ENCODE data around the gene TCF12. TPM values are rescaled to one million over a fixed set of nuclear protein-coding genes. Genes with fewer than 3 reads are reported as not detected.

The TCF12 gene
- total RNA-seq, 1 donor from 2014 or later = 164 TPM

DNA sequence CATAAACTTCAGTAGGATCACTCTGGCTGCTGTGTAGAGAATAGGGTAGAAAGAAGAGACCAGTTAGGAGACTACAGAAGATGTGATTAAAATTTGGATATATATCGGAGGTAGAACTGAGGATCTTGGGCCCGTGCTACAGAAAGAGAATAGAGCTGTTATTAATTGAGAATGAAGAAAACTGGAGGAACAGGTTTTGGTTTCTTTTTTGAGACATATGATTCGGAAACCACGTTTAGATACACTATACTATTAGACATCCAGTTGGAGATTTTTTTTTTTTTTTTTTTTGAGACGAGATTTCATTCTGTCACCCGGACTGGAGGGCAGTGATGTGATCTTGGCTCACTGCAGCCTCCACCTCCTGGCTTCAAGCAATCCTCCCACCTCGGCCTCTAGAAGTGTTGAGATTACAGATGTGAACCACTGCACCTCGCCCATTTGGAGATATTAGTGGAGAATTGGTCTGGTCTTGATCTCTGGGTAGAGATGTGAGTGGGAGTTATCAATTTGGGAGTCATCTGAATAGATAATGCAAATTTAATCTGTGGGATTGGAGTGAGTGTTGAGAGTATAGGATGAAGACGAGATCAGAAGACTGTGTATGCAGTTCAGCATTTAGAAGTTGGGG, 50.9 kb downstream of the TCF12 start:
- H3K27me3 Mint-ChIP-seq (ENCODE audit: unreplicated experiment) = no peaks in the 10 kb centered on the region

GRCh38 chr15:56971571-56971970, 53.1 kb downstream of the TCF12 start:
- peak overlapping the region; percentile 58 for H3K27ac Mint-ChIP-seq (ENCODE audit: unreplicated experiment)

More for the DNA sequence above, 50.9 kb downstream of the TCF12 start:
- H3K36me3 Mint-ChIP-seq (ENCODE audit: unreplicated experiment) = no peaks in the 10 kb centered on the region
- H3K4me1 Mint-ChIP-seq (ENCODE audit: unreplicated experiment) = peaks cover 18% of the 10 kb centered on the region
- TF ChIP-seq CTCF (IDR thresholded peaks at IDR 0.05) = no peak
- H3K9me3 Mint-ChIP-seq (ENCODE audit: unreplicated experiment) = no peaks in the 10 kb centered on the region
- H3K27ac Mint-ChIP-seq (ENCODE audit: unreplicated experiment) = no peak overlapping the region
- DNase-seq (ENCODE audit: extremely low spot score, unreplicated experiment) = no peak
- no peak overlapping the region for H3K4me3 Mint-ChIP-seq (ENCODE audit: unreplicated experiment)

DNA sequence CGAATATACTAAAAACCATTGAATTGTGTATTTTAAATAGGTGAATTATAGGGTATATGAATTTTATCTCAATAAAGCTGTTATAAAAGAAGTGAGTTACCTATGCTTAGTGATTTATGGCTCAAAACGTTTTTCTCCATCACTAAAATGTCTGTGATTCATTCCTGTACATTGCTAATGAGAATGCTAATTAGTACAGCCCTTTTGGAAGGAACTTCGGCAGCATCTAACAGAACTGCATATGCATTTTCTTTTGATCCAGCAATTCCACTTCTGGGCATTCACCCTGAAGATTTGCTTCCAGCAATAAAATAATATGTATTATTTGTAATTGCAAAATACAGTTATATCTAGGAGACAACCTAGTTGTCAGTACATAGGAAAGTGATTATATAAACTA, 53.6 kb downstream of the TCF12 start:
- Mint-ChIP-seq H3K4me1 (ENCODE audit: unreplicated experiment) (peaks cover 16% of the 10 kb centered on the region), H3K27ac (ENCODE audit: unreplicated experiment) (no peak overlapping the region), H3K4me3 (ENCODE audit: unreplicated experiment) (no peak overlapping the region), H3K36me3 (ENCODE audit: unreplicated experiment) (no peaks in the 10 kb centered on the region), H3K27me3 (ENCODE audit: unreplicated experiment) (no peaks in the 10 kb centered on the region), H3K9me3 (ENCODE audit: unreplicated experiment) (no peaks in the 10 kb centered on the region)
- no peak for DNase-seq (ENCODE audit: extremely low spot score, unreplicated experiment)
- no peak for TF ChIP-seq CTCF (IDR thresholded peaks at IDR 0.05)

More at GRCh38 chr15:56971571-56971970, 53.1 kb downstream of the TCF12 start:
- H3K4me1 Mint-ChIP-seq (ENCODE audit: unreplicated experiment) = peaks cover 16% of the 10 kb centered on the region
- TF ChIP-seq CTCF (IDR thresholded peaks at IDR 0.05) = no peak
- no peak overlapping the region for H3K4me3 Mint-ChIP-seq (ENCODE audit: unreplicated experiment)
- H3K36me3 Mint-ChIP-seq (ENCODE audit: unreplicated experiment) = no peaks in the 10 kb centered on the region
- no peak for DNase-seq (ENCODE audit: extremely low spot score, unreplicated experiment)
- no peaks in the 10 kb centered on the region for H3K9me3 Mint-ChIP-seq (ENCODE audit: unreplicated experiment)
- no peaks in the 10 kb centered on the region for H3K27me3 Mint-ChIP-seq (ENCODE audit: unreplicated experiment)

DNA sequence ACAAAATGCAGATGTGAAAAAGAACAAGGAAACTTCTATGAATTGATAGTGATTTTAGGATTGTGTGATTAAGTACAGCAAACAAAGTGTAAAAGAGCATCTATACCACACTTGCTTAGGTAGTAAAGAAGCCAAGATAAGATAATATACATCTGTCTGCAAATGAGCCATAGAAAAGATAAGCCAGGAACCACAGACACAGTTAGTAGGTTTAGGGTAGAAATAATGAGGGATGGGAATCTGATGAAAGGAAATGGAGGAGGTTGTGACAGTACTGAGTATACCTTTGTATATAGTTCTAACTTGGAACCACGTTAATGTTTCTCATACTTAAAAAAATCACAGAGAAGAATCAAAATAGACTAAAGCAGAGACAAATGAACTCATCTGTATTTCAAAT, 54.0 kb downstream of the TCF12 start:
- H3K36me3 Mint-ChIP-seq (ENCODE audit: unreplicated experiment) = no peaks in the 10 kb centered on the region
- no peaks in the 10 kb centered on the region for H3K27me3 Mint-ChIP-seq (ENCODE audit: unreplicated experiment)
- peaks cover 16% of the 10 kb centered on the region for H3K4me1 Mint-ChIP-seq (ENCODE audit: unreplicated experiment)
- DNase-seq (ENCODE audit: extremely low spot score, unreplicated experiment) = no peak
- H3K27ac Mint-ChIP-seq (ENCODE audit: unreplicated experiment) = no peak overlapping the region
- no peaks in the 10 kb centered on the region for H3K9me3 Mint-ChIP-seq (ENCODE audit: unreplicated experiment)
- TF ChIP-seq CTCF (IDR thresholded peaks at IDR 0.05) = no peak
- no peak overlapping the region for H3K4me3 Mint-ChIP-seq (ENCODE audit: unreplicated experiment)

DNA sequence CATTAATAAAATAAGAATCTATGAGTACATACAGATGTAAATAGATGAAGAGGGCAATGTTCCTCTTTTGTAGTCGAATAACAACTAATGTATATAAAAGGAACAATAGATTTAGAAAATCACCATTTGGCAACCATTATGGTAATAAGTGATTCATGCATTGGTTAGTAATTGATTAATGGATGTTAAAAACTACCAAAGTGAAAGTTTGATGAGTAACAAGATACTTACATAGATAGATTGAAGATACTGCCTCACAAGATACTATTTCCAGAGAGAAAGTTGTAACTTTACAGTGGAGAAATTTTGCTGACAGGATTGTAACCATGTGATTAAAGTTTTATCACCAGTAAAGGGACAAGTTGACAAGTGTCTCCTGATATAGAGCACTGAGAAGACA, 55.0 kb downstream of the TCF12 start:
- Mint-ChIP-seq H3K27me3 (ENCODE audit: unreplicated experiment) (no peaks in the 10 kb centered on the region), H3K4me1 (ENCODE audit: unreplicated experiment) (peaks cover 16% of the 10 kb centered on the region), H3K36me3 (ENCODE audit: unreplicated experiment) (no peaks in the 10 kb centered on the region), H3K27ac (ENCODE audit: unreplicated experiment) (no peak overlapping the region), H3K4me3 (ENCODE audit: unreplicated experiment) (no peak overlapping the region), H3K9me3 (ENCODE audit: unreplicated experiment) (no peaks in the 10 kb centered on the region)
- no peak for TF ChIP-seq CTCF (IDR thresholded peaks at IDR 0.05)
- DNase-seq (ENCODE audit: extremely low spot score, unreplicated experiment) = no peak

All from osteocyte (in vitro differentiated cells).